ENCODE measurements around the gene VPS13A.
"Not testable (repeated sequence)": the region's sequence is repeated elsewhere in the genome, so short reads cannot be mapped to it uniquely, and the experiment has no call there.

The VPS13A gene

DNA sequence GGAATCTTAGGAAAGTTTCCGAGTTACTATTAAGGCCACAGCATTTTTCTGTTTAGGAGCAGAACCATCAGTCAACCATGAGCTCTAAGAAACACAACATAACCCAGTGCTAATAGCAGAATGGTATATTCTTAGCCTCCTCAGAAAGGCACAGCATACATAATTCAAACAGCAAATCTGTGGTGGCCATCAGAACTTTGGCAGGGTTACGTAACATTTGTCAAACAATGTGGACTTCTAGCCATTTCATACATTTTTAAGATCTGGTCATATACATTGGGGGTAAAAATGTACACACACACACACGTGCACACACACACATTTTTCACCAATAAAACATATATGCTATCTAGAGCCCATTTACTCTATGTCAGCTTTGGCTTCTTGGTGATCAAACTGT, 245.6 kb downstream of the VPS13A start:
- DNase-seq, result no peak

DNA sequence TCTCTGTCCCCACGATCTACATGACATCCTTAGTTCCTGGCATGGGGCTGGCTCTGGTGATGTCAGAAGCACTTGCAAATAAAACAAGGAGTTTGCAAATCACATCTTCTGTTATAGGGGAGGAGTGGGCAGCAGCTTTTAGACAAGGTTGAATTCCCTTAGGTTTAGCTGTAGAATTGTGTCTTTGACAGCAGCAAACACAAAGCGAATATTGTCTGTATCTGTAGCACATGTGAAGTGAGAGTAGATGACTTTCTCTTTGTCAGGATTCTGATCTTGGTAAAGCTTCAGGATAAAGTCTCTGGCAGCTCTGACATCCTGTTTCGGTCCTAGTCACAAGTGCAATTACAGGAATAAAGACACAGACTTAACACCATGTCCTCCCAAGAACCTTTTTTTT, 246.5 kb downstream of the VPS13A start:
- no peak for DNase-seq

DNA sequence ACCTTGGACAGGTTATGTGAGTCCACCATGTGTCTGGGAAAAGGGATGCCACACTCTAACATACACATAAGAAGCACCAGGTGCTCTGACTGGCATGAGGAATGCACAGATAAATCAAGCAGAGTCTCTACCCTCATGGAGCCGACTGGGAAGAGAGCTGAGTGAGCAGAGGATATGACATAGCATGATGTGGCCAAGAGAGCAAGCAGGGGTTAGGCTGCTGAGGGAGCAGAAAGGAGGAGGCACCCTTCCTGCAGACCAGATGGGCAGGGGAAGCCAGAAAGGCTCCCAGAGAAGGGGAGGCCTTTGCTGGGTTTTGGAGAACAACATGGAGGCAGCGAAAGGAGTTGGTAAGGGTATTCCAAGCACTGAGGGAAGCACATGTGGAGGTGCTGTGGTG, 247.7 kb downstream of the VPS13A start:
- no peak for DNase-seq

DNA sequence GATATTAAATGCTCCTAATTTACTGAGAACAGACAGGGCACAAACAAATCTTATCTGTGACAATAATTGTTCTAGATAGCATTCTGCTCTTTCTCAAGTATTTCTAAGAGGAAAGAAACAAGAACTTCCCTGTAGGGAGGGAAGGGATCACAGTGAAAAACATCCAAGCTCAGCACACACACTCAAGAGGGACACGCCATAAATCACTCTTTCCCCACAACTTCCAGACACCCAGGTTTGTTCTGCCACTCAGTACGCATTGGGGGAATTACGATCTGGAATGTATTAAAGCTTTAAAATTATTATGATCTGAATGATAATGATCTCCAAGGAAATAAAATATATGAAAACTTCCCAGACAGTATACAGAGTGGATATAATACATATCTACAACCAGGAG, 249.4 kb downstream of the VPS13A start:
- DNase-seq, result no peak

DNA sequence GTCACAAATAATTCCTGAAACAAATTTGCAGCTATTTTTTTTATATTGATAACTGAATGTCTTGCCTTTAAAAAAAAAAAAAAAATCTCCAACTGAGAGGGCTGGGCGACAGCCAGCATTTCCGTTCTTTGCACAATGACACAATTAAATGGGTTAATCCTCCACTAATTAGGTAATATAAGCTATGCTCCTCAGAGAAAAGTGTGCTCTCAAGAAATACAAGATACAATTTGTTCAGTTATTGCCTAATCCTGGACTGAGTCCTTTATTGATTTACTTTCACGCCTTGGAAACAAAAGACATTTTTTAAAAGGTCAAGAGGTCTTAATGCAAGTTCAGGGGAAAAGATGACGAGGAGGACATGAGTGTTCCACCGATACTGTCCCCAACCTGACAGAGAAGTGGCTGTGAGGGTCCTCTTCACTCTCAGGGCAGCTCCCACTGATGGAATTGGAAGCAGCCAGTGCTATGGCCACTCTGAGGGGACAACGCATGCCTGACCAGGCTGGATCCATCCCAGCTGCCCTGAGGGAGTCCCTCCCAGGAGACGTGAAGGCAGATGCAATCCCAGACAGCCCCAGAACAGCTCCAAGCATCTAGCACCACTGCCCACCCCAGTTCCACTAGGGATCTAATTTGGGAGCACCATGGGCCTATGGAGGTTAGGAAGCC, 250.1 kb downstream of the VPS13A start:
- DNase-seq, result no peak

DNA sequence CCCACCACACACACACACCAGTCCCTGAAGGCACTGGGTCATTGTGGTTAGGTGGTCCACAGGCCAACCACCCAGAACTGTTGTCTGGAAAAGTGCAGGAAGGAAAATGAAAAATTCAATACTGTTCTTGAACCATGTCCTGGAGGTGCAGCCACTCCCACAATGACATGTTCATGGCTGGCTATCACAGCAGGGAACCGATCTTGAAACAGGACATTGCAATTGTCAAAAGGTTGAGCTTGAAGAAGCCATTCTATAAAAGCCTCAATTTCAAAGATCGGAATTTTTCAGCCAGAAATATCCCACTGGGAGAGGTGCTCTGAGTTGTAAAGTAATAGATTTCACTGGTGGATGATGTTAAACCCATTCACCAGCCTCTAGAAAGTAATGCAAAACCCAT, 252.6 kb downstream of the VPS13A start:
- DNase-seq, result no peak

DNA sequence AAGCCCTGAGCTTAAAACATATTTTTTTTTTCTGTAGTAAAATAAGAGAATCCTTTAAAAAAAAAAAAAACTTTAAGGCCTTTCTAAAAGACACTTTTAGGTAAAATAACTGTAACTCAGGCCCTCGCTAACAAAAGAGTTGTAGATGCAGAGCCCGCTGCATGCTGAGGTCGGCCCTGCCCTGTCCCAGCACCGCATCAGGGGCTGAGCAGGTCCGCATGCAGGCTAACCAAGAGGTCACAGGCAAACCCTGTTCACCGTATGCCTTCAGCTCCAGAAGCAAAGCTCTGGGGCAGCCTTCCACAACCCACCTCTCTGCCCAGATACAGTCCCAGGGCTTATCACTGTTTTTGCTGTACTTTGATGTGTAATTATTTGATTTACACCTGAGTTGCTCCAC, 254.7 kb downstream of the VPS13A start:
- no peak for DNase-seq

DNA sequence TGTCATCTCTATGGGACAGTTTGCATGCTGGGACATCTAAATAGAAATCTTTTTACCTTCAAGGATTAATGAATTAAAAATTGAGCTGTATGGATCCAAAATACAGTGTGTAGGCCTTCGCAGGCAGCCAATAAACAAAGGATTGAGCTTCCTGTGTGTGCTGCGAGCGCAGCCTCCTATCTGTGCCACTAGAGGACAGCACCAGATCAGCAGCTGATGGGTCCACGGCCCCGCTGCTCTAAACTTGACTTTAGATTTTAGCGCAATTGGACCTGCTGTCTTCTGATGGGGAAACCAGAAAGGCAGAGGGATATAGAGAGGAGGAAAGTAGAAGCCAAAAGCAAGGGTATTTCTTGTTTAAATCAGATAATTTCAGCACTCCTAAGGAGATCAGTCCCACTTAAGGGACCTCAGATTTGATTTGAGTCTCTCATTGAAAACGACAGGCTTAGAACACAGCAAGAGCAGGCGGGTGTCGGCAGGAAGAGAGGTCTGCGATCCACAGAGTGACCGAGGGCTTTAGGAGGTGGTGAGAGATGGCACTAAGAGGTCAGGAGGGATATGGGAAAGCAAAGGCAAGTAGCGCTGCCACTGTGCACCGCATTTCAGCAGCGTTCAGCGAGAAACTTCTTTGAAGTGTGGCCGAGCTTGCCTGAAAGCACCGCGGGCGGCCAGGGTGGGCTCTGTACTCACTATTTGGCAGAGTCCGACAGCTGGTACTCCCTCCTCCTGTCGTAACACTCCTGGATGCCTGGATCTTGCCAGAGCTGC, 256.5 kb downstream of the VPS13A start:
- DNase-seq, result peak in 54 of 58 donors; percentile 9 to 80 (median 51)

DNA sequence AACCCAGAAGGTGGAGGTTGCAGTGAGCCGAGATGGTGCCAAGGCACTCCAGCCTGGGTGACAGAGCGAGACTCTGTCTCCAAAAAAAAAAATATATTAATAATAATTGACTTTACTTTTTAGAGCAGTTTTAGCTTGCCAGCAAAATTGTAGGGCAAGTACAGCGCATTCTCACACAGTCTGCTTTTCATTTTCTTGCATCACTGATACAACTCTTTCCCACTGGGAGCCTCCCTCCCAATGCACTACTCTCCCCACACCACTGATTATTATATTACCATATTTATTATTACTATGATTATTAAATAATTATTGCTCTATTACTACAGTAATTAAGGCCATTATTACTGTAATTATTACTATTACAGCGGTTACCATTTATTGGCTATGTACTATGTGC, 257.9 kb downstream of the VPS13A start:
- DNase-seq, result no peak

DNA sequence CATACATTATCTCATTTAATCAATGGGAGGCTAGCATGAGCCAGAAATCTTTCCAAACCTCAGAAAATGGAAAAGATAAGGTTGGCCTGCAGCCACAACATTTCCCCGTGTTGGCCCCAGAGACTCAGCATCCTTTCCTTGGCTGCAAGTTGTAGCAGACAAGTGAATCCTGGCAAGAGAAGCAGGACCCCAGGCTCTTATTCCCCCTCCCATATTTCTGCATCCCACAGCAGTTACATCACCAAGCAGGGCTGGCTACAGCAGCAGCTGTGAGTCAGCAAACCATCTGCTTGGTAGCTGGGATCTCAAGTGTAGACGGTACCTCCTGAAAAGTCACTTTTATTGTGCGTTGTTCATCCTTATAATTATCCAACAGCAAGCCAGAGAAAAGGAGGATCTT, 258.4 kb downstream of the VPS13A start:
- peak in 4 of 58 donors; percentile 7 to 27 (median 8) for DNase-seq

DNA sequence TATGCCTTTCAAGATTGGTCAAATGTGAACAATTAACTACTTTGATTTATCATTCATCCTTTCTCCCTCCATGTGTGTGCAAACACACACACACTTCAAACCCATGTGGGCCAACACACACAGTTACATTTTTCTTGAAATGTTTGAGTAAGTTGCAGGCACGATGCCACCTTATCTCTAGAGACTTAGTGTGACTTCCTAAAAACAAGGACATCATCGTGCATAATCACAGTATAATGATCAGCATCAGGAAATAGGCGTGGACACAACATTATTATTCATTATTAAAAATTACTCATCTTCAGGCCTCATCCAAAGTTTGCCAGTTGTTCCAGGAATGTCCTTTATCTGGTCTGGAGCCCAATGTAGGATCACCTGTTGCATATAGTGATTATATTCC, 261.3 kb downstream of the VPS13A start:
- DNase-seq, result no peak

DNA sequence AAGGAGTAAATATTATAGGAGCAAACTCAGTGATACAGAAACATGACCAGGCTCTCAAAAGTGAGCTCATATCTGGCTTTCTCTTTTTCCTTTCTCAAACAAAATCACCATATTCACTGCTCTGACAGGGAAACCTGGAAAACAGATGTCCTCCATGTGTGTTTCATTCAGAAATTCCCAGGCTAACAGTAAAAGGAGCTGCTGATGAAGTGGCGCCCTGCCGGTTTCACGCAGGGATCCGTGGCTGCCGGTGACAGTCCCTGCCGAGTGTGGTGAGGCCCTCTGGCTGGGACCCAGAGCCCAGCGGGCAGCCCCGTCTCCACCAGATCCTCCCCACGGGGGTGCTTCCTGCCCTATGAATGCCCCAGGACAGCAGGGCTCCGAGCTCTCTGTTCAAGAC, 262.7 kb downstream of the VPS13A start:
- DNase-seq, result peak in 23 of 58 donors; percentile 8 to 61 (median 22)

DNA sequence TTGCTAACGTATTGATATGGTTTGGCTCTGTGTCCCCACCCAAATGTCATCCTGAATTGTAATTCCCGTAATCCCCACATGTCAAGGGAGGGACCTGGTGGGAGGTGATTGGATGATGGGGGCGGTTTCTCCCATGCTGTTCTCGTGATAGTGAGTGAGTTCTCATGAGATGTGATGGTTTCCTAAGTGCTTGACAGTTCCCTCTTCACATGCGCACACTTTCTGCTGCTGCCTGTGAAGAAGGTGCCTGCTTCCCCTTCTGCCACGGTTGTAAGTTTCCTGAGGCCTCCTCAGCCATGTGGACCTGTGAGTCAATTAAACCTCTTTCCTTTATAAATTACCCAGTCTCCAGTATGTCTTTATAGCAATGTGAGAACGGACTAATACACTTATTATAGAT, 263.8 kb downstream of the VPS13A start:
- DNase-seq, result not testable (repeated sequence)

DNA sequence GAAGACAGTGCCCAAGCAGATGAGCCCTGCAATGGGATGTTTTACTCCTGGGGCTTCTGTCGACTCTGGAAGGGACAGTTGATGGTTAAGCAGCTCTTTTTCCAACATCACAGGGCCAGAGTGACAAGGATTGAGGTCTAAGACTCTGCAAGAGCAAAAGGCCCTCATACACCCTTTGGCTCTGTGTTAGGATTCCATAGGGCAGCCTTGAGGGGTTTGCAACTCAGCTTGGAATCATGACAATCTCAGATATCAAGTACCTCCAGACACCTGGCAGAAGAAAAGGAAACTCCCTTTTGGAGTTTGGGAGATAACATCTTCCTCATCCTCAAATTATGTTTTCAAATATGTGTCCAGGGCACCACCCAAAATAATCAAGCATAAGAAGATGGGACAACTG, 265.1 kb downstream of the VPS13A start:
- no peak for DNase-seq

DNA sequence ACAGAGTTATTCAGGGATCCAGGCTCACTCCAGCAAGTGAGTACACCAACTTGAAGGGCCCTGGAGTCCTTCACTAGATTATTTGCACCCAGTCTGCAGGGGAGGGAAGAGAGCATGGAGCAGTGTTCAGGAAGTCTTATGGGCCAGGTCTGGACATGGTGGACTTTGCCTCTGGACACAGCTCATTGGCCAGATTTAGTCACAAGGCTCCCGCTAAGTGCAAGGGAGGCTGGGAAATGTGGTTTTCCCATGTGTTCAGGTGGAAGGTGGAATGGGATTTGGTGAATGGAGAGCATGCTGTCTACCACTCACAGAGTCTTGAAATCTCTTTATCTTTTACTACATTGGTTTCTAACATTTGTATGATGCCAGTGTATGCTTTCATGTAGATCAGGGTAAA, 270.3 kb downstream of the VPS13A start:
- DNase-seq, result no peak

DNA sequence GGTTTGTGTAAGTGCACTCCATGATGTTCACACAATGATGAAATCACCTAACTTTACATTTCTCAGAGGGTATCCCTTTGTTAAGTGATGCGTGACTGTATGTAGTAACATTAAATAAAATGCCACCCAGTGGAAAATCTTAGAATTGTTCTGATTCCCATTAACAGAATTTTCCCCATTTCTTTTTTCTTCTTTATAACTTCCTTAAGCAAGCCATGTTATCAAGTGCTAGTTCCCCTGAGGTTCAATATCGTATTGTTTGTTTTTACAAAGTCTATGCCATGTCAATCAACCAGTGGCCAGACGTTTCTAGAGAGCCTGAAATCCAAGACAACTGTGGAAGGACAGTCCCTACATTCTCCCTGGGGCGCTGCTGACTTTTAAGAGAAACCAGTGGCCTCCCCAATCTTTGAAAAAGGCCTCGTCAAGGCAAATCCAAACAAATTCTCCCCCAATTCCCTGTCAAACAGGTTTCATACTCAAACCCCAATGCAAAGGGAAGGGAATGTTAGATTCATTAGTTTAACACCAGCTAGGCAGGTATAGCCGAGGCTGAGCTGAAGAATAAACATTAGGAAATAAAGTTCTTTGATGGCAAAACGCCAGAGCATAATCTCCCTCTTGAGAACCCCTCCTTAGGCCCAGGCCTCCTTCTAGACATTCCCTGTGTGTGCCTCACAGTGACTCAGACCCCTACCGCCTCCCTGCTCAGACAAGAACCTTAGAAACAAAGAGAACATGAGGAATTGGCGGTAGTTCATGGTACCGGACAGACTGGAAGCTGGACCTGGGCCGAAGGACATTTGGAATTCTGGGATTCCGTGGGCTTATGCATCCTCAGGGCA, 272.1 kb downstream of the VPS13A start:
- no peak for DNase-seq

DNA sequence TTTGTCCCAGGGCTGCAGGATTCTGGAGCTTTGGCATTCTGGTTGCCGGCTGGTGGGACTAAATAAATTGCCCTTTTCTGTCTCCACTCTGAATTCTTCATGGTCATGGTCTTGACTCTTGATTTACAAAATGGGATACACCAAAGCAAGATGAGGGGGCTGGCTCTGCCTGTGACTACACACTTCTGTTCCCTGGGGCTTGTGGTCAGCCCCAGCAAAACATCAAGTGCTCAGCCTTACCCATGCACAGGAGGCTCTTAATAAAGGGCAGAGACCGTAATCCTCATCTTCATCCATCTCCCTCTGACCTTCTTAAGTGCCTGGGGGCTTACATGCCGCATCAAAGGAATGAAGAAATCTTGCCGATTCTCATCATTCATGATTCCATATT, 272.7 kb downstream of the VPS13A start:
- DNase-seq, result no peak

DNA sequence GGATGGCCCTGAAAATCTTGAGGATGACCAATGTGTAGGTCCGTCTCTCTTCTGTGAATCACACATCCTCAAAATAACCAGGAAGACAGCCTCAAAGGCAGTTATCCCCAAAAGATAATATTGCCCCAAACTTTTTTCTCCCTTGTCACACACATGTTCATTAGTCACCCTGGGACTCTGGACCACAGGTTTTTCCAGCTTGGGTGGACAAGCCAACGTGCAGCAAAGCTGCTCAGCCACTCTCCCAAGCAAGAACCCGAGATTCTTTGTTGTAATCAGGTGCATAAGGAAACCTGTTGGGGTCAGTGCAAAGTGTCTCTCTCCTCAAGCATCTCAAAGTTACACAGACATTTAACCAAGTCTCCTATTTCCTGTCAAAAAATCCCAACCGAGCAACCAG, 274.2 kb downstream of the VPS13A start:
- no peak for DNase-seq

DNA sequence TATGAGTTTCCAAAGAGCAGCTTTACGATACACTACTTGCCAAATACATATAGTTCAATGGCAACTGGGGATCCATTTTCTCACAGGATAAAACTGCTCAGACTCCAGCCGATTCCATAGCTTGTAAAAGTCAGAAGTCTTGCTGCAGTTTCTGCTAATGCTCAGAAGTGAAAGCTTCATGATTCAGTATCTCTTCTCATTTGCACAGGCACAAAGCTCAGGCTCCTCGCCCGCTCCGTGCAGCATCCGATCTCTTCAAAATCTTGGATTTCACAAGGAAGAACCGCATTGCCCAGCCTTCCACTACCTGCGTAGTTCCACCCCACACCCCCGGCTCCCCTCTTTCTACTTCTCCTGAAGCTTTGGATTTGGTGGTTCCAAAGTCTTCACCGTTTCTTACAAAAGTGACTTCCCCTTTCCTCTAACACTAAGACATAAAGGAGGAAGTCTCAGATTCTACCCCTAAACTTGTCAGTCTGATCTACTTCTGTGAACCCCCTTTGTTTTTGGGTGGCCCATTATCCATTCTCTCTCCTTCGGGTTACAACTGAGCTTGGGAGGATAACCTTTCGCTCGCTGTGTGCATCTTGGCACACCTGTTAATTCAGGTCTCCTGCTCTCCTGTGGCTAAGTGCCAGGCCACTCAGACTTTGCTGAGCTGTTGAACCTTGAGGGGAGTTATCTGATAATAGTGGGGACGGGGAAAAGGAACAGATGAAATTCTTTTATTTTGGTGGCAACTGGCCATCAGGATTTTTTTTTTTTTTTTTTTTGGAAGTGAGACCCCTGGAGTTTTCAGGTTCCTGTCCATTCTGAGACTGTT, 276.7 kb downstream of the VPS13A start:
- no peak for DNase-seq

DNA sequence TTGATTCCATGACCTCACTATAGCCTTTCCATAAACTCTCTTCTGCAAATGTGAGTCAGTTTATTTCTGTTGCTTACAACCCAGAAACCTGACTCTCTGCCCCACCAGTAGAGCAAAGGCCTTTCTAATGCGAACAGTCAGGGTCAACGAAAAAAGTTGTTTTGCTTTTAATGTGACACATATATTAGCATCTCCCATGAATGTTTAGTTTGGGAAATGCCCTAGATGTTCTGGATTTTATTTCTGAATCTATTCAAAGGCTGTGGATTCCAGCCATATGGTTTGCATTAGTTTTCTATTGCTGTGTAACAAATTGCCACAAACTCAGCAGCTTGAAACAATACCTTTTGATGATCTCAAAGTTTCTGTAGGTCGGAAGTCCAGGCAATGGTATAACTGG, 277.3 kb downstream of the VPS13A start:
- DNase-seq, result no peak

DNA sequence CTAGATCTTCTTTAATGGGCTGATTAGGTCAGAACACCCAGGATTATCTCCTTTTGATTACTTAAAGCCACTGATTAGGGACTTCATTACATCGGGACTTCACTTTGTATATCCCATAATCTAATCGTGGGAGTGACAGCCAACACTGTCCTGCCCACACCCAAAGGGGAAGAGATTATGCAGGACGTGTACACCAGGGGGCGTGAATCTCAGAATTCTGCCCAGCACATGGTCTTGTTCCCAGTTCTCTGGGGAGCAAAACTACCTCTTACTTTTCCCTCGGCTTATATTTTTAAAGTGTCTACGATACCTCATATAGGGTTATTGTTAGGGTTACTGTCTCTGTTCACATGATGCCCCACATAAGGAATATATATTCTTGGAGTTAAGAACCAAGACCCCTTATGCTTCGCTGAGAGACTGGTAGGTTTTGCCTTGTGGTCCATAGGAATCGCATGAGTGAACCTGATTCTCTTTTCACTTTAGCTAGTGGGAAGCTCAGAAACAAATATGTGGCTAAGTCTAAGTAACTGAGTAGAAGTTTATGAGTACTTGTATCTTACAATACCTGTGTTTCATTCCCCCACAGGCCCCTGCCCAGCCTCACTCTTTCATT, 278.1 kb downstream of the VPS13A start:
- DNase-seq, result no peak
